SKM-1 (cell line): ENCODE results near the gene GLT1D1.
"Not testable (repeated sequence)": the region's sequence is repeated elsewhere in the genome, so short reads cannot be mapped to it uniquely, and the experiment has no call there.

ENCODE experiments used
- DNase-seq: peaks from one replicate; lab custom pipeline; 2025; ENCODE audit not compliant: unreplicated experiment; lab: John Stamatoyannopoulos, UW

Gene GLT1D1

GRCh38 chr12:128820253-128820652 lies 33.0 kb upstream of the GLT1D1 start:
- no peak for DNase-seq

DNA sequence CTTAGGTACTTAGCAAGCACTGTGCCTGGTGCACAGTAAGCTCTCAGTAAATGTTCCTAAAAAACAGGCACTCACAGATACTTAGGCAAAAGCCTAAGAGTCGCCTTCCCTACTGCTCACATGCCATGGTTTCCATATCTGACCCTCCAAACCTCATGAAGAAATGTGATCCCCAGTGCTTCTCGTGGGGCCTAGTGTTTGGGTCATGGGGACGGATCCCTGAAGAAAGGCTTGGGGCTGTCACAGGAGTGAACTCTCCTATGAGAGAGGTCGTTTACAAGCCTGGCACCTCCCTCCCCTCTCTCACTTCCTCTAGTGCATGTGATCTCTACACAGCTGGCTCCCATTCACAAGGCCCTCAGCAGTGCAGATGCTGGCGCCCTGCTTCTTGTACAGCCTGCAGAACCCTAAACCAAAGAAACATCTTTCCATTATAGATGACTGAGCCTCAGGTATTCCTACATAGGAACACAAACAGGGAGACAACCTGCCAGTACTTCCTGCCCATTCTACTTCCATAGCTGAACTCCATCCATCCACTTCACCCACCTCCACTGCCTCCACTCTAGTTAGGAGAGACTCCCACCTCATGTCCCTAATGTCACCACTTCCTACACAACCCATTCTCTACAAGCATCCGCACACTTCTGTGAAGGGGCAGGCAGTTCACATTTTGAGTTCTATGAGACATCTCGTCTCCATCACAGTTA lies 32.4 kb upstream of the GLT1D1 start:
- no peak for DNase-seq

GRCh38 chr12:128823216-128823915 lies 29.9 kb upstream of the GLT1D1 start:
- DNase-seq = no peak

DNA sequence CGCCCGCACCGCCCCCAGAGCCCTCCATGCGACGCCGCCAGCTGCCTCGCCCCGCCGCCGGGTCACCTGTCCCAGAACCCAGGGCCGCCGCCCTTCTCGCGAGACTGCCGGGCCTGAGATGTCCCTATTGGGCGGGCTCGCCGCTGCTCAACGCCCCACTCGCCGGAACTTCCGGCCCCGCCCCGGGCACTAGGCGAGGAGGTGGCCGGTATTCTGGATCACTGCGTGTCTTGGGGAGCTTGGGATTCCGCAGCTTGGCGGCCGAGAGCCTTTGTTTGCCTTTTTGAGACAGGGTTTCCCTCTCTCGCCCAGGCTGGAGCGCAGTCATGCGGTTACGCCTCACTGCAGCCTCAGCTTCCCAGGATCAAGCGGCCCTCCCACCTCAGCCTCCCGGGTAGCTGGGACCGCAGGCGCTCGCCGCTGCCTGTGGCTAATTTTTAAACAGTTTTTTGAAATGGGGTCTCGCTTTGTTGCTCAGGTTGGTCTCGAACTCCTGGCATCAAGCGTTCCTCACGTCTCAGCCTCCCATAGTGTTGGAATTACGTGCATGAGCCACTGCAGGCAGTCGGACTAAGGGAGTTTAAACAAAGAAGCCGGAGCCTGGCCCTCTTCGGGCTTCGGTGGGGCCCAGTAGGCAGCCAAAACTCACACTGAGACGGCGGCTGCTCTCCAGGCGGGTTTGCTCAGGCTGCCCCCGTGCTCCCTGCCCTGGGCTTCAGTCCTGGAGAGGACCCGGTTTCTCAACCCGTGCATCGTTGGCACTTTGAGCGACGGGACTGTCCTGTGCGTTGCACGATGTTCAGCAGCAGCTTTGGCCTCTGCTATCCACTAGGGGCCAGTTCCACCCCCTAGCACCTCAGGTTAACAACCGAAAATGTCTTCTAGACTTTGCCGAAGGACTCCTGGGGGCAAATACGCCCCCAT lies 29.1 kb upstream of the GLT1D1 start, which contains the start of gene SLC15A4:
Gene SLC15A4 (minus strand): TSS at position 43 of the 924 bp plus-strand sequence. CDS start 15 bp downstream, at position 28.
- peak; percentile 23 for DNase-seq

DNA sequence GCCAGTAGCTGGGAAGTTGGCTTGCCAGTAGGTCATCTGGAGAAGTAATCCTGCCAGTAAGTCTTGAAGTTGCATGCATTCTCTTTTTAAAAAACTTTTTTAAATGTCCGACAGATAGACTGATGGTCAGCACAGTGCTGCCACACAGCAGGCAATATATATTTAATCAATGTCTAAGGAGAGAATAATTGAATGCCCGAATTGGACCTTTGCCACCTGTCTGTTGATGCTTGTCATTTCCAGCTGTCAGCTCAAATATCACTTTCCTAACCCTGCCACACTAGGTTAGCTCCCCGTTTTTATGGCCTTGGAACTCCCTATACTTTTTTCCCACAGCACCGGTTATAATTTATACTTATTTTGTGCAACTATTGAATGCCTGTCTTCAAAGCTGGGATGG lies 27.4 kb upstream of the GLT1D1 start:
- no peak for DNase-seq

DNA sequence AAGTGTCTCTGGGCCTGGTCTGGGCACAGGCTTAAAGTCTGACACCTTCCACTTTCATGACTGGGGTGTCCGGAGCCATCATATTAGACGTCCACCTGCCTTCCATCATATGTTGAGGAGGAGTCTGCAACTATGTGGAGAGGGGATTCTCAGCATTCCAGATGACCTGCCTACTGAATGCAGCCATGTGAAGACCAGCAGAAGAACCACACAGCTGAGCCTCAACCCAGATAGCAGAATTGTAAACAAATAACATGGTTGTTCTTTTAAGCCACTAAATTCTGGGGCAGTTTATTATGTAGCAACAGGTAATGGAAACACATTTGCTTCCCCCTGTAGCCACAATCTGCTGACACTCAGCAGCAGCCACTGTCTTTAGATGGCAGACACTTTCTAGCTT lies 25.6 kb upstream of the GLT1D1 start:
- no peak for DNase-seq

DNA sequence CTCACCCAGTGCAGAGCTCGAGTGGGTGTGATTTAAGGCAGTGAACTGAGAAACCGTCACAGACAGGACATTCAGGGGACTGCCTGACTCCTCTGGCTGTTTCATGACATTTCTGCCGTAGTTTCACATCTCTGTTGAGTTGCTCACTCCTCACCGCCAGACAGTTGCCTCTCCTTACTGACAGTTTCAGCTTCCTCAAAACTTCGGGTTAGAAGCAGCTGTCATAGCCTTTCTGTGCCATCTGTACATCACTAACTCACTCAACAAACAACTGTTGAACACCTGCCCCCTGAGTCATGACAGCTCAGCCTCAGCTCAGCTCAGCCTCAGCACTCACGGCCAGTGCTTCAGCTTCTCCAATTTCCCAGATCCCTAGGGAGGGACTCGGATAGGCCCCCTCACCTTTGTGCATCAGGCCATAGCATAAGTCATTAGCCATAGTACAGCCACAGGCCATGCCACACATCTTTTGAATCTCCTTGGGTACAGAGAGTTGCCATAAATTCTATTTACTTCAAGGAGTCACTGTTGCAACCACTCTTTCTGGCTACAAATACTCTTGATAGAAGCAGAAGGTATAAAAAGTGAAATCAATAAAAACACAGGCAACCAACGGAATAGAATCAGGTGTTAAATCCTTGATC lies 23.3 kb upstream of the GLT1D1 start:
- peak; percentile 22 for DNase-seq

DNA sequence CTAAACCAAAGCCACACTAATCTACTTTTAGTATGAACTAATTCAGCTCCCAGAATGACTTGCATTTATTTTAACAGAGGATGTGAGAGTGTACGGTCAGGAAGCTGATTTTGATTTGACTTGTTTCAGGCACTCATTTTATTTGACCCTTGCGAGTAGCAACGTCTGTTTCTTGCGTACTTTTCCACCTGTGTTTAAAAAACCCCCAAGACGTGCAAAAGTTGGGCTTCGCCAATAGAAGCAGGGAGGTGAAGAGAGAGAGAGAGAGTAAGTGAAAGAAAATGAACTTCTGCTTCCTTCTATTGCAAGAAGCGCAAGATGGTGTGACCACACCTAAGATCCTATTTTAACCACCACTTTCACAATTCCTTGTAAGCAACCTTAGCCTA lies 22.8 kb upstream of the GLT1D1 start:
- DNase-seq = peak; percentile 17

GRCh38 chr12:128833418-128833817 lies 19.9 kb upstream of the GLT1D1 start:
- DNase-seq = no peak

GRCh38 chr12:128839885-128840284 lies 13.4 kb upstream of the GLT1D1 start:
- not testable (repeated sequence) for DNase-seq

GRCh38 chr12:128840862-128841468 lies 12.3 kb upstream of the GLT1D1 start:
- no peak for DNase-seq

DNA sequence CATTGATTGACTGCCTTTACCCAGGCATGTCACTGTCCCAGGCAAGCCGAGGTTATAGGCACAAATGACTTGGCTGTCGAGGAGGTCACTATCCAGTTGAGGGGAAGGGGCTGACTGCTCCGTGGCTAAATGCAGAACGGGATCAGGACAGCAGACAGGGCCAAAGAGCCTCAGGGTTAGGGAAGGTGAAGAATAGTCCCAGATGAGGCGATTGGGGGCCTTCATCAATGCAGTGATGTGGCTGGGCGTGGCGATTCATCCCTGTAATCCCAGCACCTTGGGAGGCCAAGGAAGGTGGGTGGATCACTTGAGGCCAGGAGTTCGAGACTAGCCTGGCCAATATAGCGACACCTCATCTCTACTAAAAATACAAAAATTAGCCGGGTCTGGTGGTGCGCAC lies 10.7 kb upstream of the GLT1D1 start:
- DNase-seq = no peak

DNA sequence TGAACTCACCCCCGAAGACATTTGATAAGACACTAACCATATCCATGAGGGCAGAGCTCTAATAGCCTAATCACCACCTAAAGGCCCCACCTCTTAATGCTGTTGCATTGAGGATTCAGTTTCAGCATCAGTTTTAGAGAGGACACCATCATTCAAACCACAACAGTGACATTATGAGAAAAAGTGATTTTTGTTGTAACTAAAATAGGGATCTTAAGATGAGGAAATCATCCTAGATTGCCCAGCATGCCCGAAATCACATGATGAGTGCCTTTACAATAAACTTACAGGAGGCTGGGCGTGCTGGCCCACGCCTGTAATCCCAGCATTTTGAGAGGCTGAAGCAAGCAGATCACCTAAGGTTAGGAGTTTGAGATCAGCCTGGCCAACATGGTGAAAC lies 9.7 kb upstream of the GLT1D1 start:
- DNase-seq = no peak

DNA sequence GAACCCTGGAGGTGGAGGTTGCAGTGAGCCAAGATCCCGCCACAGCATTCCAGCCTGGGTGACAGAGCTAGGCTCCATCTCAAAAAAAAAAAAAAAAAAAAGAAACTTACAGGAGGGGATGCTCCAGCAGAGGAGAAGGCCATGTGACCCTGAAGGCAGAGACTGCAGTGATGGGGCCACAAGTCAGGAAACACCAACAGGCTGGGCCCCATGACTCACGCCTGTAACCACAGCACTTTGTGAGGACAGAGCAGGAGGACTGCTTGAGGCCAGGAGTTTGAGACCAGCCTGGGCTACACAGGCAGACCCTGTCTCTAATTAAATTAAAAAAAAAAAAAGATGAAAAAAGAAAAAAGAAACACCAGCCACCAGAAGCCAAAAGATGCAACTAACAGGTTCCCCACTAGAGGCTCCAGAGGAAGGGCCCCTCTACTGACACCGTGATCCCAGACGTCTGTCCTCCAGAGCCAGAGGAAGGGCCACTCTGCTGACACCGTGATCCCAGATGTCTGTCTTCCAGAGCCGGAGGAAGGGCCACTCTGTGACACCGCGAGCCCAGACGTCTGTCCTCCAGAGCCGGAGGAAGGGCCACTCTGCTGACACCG lies 9.1 kb upstream of the GLT1D1 start:
- DNase-seq = no peak

DNA sequence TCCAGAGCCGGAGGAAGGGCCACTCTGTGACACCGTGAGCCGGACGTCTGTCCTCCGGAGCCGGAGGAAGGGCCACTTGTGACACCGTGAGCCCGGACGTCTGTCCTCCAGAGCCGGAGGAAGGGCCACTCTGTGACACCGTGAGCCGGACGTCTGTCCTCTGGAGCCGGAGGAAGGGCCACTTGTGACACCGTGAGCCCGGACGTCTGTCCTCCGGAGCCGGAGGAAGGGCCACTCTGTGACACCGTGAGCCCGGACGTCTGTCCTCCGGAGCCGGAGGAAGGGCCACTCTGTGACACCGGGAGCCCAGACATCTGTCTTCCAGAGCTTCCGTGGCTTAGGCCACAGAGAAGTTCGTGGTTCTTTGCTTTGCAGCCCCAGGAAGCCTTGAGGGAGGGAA lies 6.6 kb upstream of the GLT1D1 start:
- not testable (repeated sequence) for DNase-seq

DNA sequence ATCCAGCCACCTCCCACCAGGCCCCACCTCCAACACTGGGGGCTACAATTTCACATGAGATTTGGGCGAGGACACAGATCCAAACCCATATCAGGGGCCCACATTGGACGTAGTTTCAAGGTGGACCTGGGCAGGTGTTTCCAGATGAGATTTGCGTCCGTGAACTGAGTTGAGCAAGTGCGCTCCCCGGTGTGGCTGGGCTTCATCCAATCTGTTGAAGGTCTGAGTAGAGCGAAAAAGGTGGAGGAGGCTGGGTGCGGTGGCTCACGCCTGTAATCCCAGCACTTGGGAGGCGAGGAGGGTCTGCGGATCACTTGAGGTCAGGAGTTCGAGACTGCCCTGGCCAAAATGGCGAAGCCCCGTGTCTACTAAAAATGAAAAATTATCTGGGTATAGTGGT lies 4.9 kb upstream of the GLT1D1 start:
- no peak for DNase-seq

DNA sequence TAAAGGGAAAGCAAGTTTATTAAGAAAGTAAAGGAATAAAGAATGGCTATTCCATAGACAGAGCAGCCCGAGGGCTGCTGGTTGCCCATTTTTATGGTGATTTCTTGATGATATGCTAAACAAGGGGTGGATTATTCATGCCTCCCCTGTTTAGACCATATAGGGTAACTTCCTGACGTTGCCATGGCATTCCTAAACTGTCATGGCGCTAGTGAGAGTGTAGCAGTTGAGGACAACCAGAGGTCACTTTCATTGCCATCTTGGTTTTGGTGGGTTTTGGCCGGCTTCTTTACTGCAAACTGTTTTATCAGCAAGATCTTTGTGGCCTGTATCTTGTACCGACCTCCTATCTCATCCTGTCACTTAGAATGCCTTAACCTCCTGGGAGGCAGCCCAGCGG lies 3.5 kb upstream of the GLT1D1 start:
- DNase-seq = not testable (repeated sequence)

DNA sequence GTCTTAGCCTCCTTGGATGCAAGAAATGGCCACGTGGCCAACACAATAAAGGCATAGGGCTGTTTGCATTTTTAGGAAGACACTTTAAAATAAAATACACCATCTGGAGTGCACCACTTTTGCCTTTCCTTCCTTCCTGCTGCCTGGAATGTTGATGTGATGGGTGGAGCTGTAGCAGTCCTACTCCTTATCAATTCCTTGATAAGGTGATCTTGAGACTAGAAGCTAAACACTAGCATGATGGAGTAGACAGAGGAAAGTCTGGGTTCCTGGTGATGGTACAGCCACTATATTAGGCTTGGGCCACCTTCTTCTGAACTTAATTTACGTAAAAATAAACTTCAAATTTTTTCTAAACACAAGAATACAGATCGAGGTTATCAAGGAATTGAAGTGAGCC lies 2.9 kb upstream of the GLT1D1 start:
- DNase-seq = no peak

DNA sequence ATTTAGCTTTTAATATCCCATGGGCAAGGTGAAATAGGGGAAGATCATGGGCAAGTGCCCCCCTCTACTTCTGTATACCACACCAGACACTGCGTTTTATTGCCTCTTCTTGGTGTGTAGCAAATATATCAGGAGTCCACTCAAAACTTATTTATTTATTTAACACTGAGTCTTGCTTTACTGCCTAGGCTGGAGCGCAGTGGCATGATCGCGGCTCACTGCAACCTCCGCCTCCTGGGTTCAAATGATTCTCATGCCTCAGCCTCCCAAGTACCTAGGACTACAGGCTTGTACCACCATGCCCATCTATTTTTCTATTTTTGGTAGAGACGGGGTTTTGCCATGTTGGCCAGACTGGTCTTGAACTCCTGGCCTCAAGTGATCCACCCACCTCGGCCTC lies 1.8 kb upstream of the GLT1D1 start:
- not testable (repeated sequence) for DNase-seq

- DNase-seq = no peak
Observed at GRCh38 chr12:128852026-128852698, 1.1 kb upstream of the GLT1D1 start.
